HG03097 (cell line): ENCODE measurements around the gene KRT25.
"Not testable (repeated sequence)": the region's sequence is repeated elsewhere in the genome, so short reads cannot be mapped to it uniquely, and the experiment has no call there.

Experiments
- ATAC-seq: cut with Tn5 transposase; IDR thresholded peaks from one replicate; pipeline ENCODE4 v1.9.1; 2021; ENCODE audit not compliant: unreplicated experiment, low FRiP score

KRT25 gene

GRCh38 chr17:40760105-40761016, 5.2 kb upstream of the KRT25 start:
- ATAC-seq, result no peak

GRCh38 chr17:40753804-40754203, 1.3 kb downstream of the KRT25 start:
- ATAC-seq, result no peak

- no peak for ATAC-seq
Measured at GRCh38 chr17:40751065-40751464, 4.1 kb downstream of the KRT25 start.

GRCh38 chr17:40750391-40750790, 4.7 kb downstream of the KRT25 start:
- no peak for ATAC-seq

GRCh38 chr17:40748666-40749065, 6.5 kb downstream of the KRT25 start:
- ATAC-seq, result not testable (repeated sequence)

- no peak for ATAC-seq
Measured at GRCh38 chr17:40738553-40738952, 16.6 kb downstream of the KRT25 start.

GRCh38 chr17:40735016-40735415, 20.1 kb downstream of the KRT25 start:
- no peak for ATAC-seq

GRCh38 chr17:40734018-40734417, 21.1 kb downstream of the KRT25 start:
- no peak for ATAC-seq

- ATAC-seq, result no peak
Measured at GRCh38 chr17:40730970-40731369, 24.2 kb downstream of the KRT25 start.

- no peak for ATAC-seq
Measured at GRCh38 chr17:40727447-40728231, 27.5 kb downstream of the KRT25 start.

- ATAC-seq, result no peak
Measured at GRCh38 chr17:40726919-40727318, 28.2 kb downstream of the KRT25 start.

GRCh38 chr17:40724656-40725055, 30.5 kb downstream of the KRT25 start:
- no peak for ATAC-seq

GRCh38 chr17:40722241-40722640, 32.9 kb downstream of the KRT25 start:
- ATAC-seq, result no peak

GRCh38 chr17:40720899-40721298, 34.2 kb downstream of the KRT25 start:
- no peak for ATAC-seq

GRCh38 chr17:40718930-40719329, 36.2 kb downstream of the KRT25 start:
- ATAC-seq, result no peak

- ATAC-seq, result no peak
Measured at GRCh38 chr17:40717776-40718175, 37.4 kb downstream of the KRT25 start.

GRCh38 chr17:40714473-40714872, 40.7 kb downstream of the KRT25 start:
- no peak for ATAC-seq

GRCh38 chr17:40707745-40708144, 47.4 kb downstream of the KRT25 start:
- ATAC-seq, result no peak

GRCh38 chr17:40705584-40705983, 49.5 kb downstream of the KRT25 start:
- no peak for ATAC-seq

GRCh38 chr17:40703652-40704051, 51.5 kb downstream of the KRT25 start, which contains the start of gene KRT24:
TSS of gene KRT24 (minus strand) at chr17:40703752. CDS start at chr17:40703693, 59 bp downstream.
- no peak for ATAC-seq

GRCh38 chr17:40702271-40702670, 52.9 kb downstream of the KRT25 start:
- ATAC-seq, result no peak

- no peak for ATAC-seq
Measured at GRCh38 chr17:40699853-40700252, 55.3 kb downstream of the KRT25 start.
